Cardiac muscle cell (in vitro differentiated cells and primary cell): ENCODE results near the gene LITAF. TPM values are rescaled to one million over a fixed set of nuclear protein-coding genes. Genes with fewer than 3 reads are reported as not detected.
"Not testable (repeated sequence)": the region's sequence is repeated elsewhere in the genome, so short reads cannot be mapped to it uniquely, and the experiment has no call there.

Source experiments
- DNase-seq, 2 donors: peaks; one replicate each; pipeline versions ENCODE4 v3.0.0 to v3.0.0-alpha.2; 2010 to 2017; ENCODE audit warnings: low read depth in 1 of 2, low spot score in 1 of 2
- H3K27ac ChIP-seq: fragments of 200-600 bp; sonication (generic); 2 replicates; pipeline ENCODE4 v1.5.1; 2016
- H3K27me3 ChIP-seq: fragments of 200-600 bp; sonication (generic); 2 replicates; pipeline ENCODE4 v1.6.0; 2016; ENCODE audit warnings: control low read depth
- H3K36me3 ChIP-seq: fragments of 200-600 bp; sonication (generic); 2 replicates; pipeline ENCODE4 v1.5.1; 2016; ENCODE audit warnings: control low read depth
- H3K4me1 ChIP-seq: fragments of 200-600 bp; sonication (generic); 2 replicates; pipeline ENCODE4 v1.8.1; 2017; ENCODE audit warnings: low read depth, mild to moderate bottlenecking, mixed run types
- H3K4me3 ChIP-seq: fragments of 200-600 bp; sonication (generic); 2 replicates; pipeline ENCODE4 v1.5.1; 2016; ENCODE audit warnings: mild to moderate bottlenecking
- H3K9me3 ChIP-seq: fragments of 200-600 bp; sonication (generic); 2 replicates; pipeline ENCODE4 v1.5.1; 2017; ENCODE audit warnings: low read depth, mild to moderate bottlenecking, control low read depth
- CTCF ChIP-seq: IDR thresholded peaks from 2 replicates; pipeline ENCODE4 v1.5.1; 2012; ENCODE audit warnings: low read depth, mild to moderate bottlenecking, low read length
- polyA plus RNA-seq: library from polyadenylated mRNA; unstranded; fragments of >200 nt; fragmentation: Nextera tagmentation; extraction: Ambion mirVana; gene quantifications from 2 replicates; pipeline ENCODE4 v1.2.1, GENCODE V29; 2016
- total RNA-seq: library from RNA; depleted of rRNA; stranded (reverse); fragments of >200 nt; gene quantifications from 2 replicates; pipeline ENCODE4 v1.2.3, GENCODE V29; 2016

The LITAF gene
- total and polyA plus RNA-seq, 2 experiments from 2014 or later = 42.1 to 43.3 TPM

GRCh38 chr16:11593581-11593980 lies 6.9 kb upstream of the LITAF start:
- H3K9me3 ChIP-seq = no peaks in the 10 kb centered on the region
- DNase-seq = no peak

GRCh38 chr16:11593076-11593475 lies 6.4 kb upstream of the LITAF start:
- not testable (repeated sequence) for H3K27ac ChIP-seq

More at GRCh38 chr16:11593581-11593980, 6.9 kb upstream of the LITAF start:
- TF ChIP-seq CTCF = no peak
- H3K27ac ChIP-seq = no peak overlapping the region
- no peaks in the 10 kb centered on the region for H3K4me1 ChIP-seq
- no peaks in the 10 kb centered on the region for H3K27me3 ChIP-seq
- H3K36me3 ChIP-seq = no peaks in the 10 kb centered on the region
- no peak overlapping the region for H3K4me3 ChIP-seq

DNA sequence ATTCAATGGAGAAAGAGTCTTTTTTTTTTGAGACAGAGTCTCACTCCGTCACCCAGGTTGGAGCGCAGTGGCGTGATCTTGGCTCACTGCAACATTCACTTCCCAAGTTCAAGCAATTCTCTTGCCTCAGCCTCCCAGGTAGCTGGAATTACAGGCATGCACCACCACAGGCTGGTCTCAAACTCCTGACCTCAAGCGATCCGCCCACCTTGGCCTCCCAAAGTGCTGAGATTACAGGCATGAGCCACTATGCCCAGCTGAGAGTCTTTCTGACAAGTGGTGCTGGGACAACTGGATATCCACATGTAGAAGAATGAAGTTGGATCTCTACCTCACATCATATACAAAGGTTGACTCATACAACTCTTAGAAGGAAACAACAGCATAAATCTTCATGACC lies 4.9 kb upstream of the LITAF start:
- DNase-seq, H3K9me3 ChIP-seq, H3K27me3 ChIP-seq, H3K4me1 ChIP-seq, H3K36me3 ChIP-seq, H3K27ac ChIP-seq, H3K4me3 ChIP-seq: not testable (repeated sequence)

More at GRCh38 chr16:11593076-11593475, 6.4 kb upstream of the LITAF start:
- not testable (repeated sequence) for H3K9me3 ChIP-seq, H3K27me3 ChIP-seq, H3K4me1 ChIP-seq, DNase-seq, H3K36me3 ChIP-seq, H3K4me3 ChIP-seq

GRCh38 chr16:11589198-11589550 lies 2.5 kb upstream of the LITAF start:
- DNase-seq = no peak
- no peaks in the 10 kb centered on the region for H3K36me3 ChIP-seq
- TF ChIP-seq CTCF = no peak
- no peaks in the 10 kb centered on the region for H3K27me3 ChIP-seq
- H3K4me1 ChIP-seq = no peaks in the 10 kb centered on the region
- no peak overlapping the region for H3K27ac ChIP-seq
- no peak overlapping the region for H3K4me3 ChIP-seq
- H3K9me3 ChIP-seq = no peaks in the 10 kb centered on the region

- no peak for TF ChIP-seq CTCF
- DNase-seq = no peak
- Histone ChIP-seq H3K4me3 (no peak overlapping the region), H3K4me1 (peaks cover under 1% of the 10 kb centered on the region), H3K27ac (no peak overlapping the region), H3K9me3 (no peaks in the 10 kb centered on the region), H3K27me3 (no peaks in the 10 kb centered on the region), H3K36me3 (no peaks in the 10 kb centered on the region)
These were observed 1.8 kb upstream of the LITAF start for GRCh38 chr16:11588321-11589197.

DNA sequence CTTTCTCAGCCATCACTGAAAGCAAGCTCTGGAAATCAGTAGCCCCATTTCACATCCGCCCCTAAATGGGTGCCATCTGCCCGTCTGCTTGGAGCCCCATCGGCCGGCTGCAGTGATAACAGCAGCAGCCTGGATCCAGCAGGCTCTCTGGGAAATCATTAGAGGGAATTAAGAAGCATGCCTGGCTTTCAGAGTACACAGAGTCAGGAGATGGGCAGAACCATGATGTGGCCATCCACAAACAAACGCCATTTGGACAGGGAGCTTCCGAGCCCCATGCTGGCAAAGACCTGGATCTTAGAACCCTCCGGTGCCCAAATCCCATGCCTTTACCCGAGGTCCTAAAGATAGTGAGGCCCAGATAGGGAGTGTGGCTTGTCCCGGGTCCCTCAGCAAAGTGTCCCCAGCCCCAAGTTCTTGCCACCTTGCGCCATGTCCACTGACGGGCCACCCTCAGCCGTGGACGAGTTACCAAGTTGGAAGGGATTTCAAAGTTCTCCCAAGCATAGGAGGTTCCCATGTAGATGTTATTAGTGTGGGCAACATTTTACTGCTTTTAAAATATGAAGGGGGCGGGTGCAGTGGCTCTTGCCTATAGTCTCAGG lies 1.0 kb upstream of the LITAF start:
- Histone ChIP-seq H3K36me3 (no peaks in the 10 kb centered on the region), H3K9me3 (no peaks in the 10 kb centered on the region), H3K4me1 (peaks cover 9% of the 10 kb centered on the region), H3K27me3 (no peaks in the 10 kb centered on the region), H3K4me3 (no peak overlapping the region), H3K27ac (no peak overlapping the region)
- no peak for TF ChIP-seq CTCF
- no peak for DNase-seq
